ENCODE measurements around the gene KRT75. TPM values are rescaled to one million over a fixed set of nuclear protein-coding genes. Genes with fewer than 3 reads are reported as not detected.
"Not testable (repeated sequence)": the region's sequence is repeated elsewhere in the genome, so short reads cannot be mapped to it uniquely, and the experiment has no call there.

Gene KRT75
- total RNA-seq, 1 experiment from 2014 or later: not detected

- no peak for TF ChIP-seq SRF (IDR thresholded peaks at IDR 0.05; ENCODE audit: low read depth)
- TF ChIP-seq ZBTB33 (IDR thresholded peaks at IDR 0.05; ENCODE audit: extremely low read depth, insufficient replicate concordance, low read length): no peak
- no peak for TF ChIP-seq YY1 (IDR thresholded peaks at IDR 0.05; ENCODE audit: extremely low read depth, insufficient replicate concordance, low read depth, low read length)
- TF ChIP-seq CEBPB (IDR thresholded peaks at IDR 0.05; ENCODE audit: low read depth): no peak
Observed at GRCh38 chr12:52411815-52412214, 22.4 kb downstream of the KRT75 start (continued).

- POLR2A ChIA-PET; RAD21 ChIA-PET (ENCODE audit: low non-redundant PET in 1 of 2, low total read pairs in 2 of 2, uncharacterized antibody in 2 of 2, unreplicated experiment in 2 of 2); H3K4me2 ChIP-seq (ENCODE audit: low read length); intact Hi-C loops (cut with micrococcal nuclease); H3K9ac ChIP-seq (ENCODE audit: low read length); H3K27ac ChIP-seq (ENCODE audit: low read depth, low read length); H3K27me3 ChIP-seq (ENCODE audit: insufficient read depth, low read length); DNase-seq (ENCODE audit: low read depth, low spot score); H3K79me2 ChIP-seq (ENCODE audit: insufficient read depth, low read length); H4K20me1 ChIP-seq (ENCODE audit: insufficient read depth); H2AFZ ChIP-seq (ENCODE audit: low read depth, low read length, poor library complexity, severe bottlenecking); ATAC-seq; H3K36me3 ChIP-seq (ENCODE audit: control insufficient read depth in 1 of 2, insufficient read depth in 2 of 2, low read length in 2 of 2); CTCF ChIA-PET; H3K9me2 ChIP-seq (ENCODE audit: insufficient read depth); H3K9me3 ChIP-seq (ENCODE audit: control insufficient read depth in 1 of 2, insufficient read depth in 1 of 2, low read depth in 1 of 2, low read length in 2 of 2); H3K4me3 ChIP-seq (replicated peaks in 1 of 2; ENCODE audit: low read depth in 1 of 2, low read length in 2 of 2); BruUV-seq (replicated peaks): not testable (repeated sequence)
- peaks cover 0 to 11% of the 10 kb centered on the region in 2 experiments; a peak in 1 of 4 replicates for H3K4me1 ChIP-seq (ENCODE audit: control insufficient read depth in 1 of 2, insufficient read depth in 2 of 2, low read length in 2 of 2)
Observed at GRCh38 chr12:52410589-52411248, 23.5 kb downstream of the KRT75 start.
